WTC11 (cell line): Measurements from ENCODE around the gene RANGAP1. TPM values are rescaled to one million over a fixed set of nuclear protein-coding genes. Genes with fewer than 3 reads are reported as not detected.

ENCODE experiments used
- ATAC-seq: fragments of 200-7000 bp; cut with Tn5 transposase; 2 replicates; pipeline ENCODE4 v1.10.0; 2021; ENCODE audit warnings: mild to moderate bottlenecking, moderate library complexity
- CTCF ChIA-PET: fragments of 300-600 bp; sonication (Branson Sonifier 250); formaldehyde crosslinking; loops from one replicate; lab custom pipeline; 2021; ENCODE audit warnings: antibody characterized with exemption; lab: Charles Lee
- POLR2A ChIA-PET: fragments of 350-600 bp; sonication (Branson Sonifier 250); formaldehyde crosslinking; loops from one replicate; lab custom pipeline; 2021; ENCODE audit warnings: antibody characterized with exemption; lab: Charles Lee
- DNase-seq: peaks from one replicate; pipeline ENCODE4 v3.0.0; 2021; ENCODE audit warnings: low spot score
- H3K27ac Mint-ChIP-seq: 2 replicates; pipeline ENCODE4 v1.8.0; 2021; ENCODE audit warnings: mixed read lengths
- H3K27me3 Mint-ChIP-seq: 2 replicates; pipeline ENCODE4 v1.8.0; 2021; ENCODE audit warnings: low read depth, mild to moderate bottlenecking, moderate library complexity, mixed read lengths
- H3K36me3 Mint-ChIP-seq: 2 replicates; pipeline ENCODE4 v1.8.0; 2021; ENCODE audit warnings: mixed read lengths
- H3K4me1 Mint-ChIP-seq: 2 replicates; pipeline ENCODE4 v1.8.0; 2022; ENCODE audit warnings: mixed read lengths
- H3K4me3 Mint-ChIP-seq: 2 replicates; pipeline ENCODE4 v1.8.0; 2021; ENCODE audit warnings: mild to moderate bottlenecking, moderate library complexity, mixed read lengths
- H3K9me3 Mint-ChIP-seq: 2 replicates; pipeline ENCODE4 v1.8.0; 2021; ENCODE audit warnings: mixed read lengths
- CREB1 ChIP-seq: sonication (generic); formaldehyde crosslinking; IDR thresholded peaks from 2 replicates; pipeline ENCODE4 v1.8.0; 2023; ENCODE audit warnings: mild to moderate bottlenecking, missing genetic modification reagents
- CREM ChIP-seq: sonication (generic); formaldehyde crosslinking; IDR thresholded peaks from 2 replicates; pipeline ENCODE4 v1.8.1; 2022; ENCODE audit warnings: mild to moderate bottlenecking, missing genetic modification reagents, moderate library complexity
- EMX1 ChIP-seq: fragments of 250-450 bp; sonication (Bioruptor Pico); IDR thresholded peaks from 2 replicates; pipeline ENCODE4 v1.8.0; 2021; ENCODE audit warnings: mild to moderate bottlenecking
- ESRRA ChIP-seq: sonication (generic); formaldehyde crosslinking; IDR thresholded peaks from 2 replicates; pipeline ENCODE4 v1.8.1; 2022; ENCODE audit warnings: mild to moderate bottlenecking, missing genetic modification reagents, borderline replicate concordance
- FOXJ3 ChIP-seq: sonication (generic); formaldehyde crosslinking; IDR thresholded peaks from 2 replicates; pipeline ENCODE4 v1.9.0; 2021; ENCODE audit warnings: missing genetic modification reagents, mild to moderate bottlenecking, borderline replicate concordance
- HMGA2 ChIP-seq: fragments of 250-450 bp; sonication (Bioruptor Pico); IDR thresholded peaks from 2 replicates; pipeline ENCODE4 v1.4.0; 2021; ENCODE audit warnings: mild to moderate bottlenecking, moderate library complexity
- JUN ChIP-seq: sonication (generic); formaldehyde crosslinking; IDR thresholded peaks from 2 replicates; pipeline ENCODE4 v1.8.0; 2023; ENCODE audit warnings: mild to moderate bottlenecking, missing genetic modification reagents
- NFE2L1 ChIP-seq: sonication (generic); formaldehyde crosslinking; IDR thresholded peaks from 2 replicates; pipeline ENCODE4 v1.8.1; 2023; ENCODE audit warnings: missing genetic modification reagents
- NFYB ChIP-seq: sonication (generic); formaldehyde crosslinking; conservative IDR thresholded peaks from 2 replicates; pipeline ENCODE4 v1.8.0; 2022; ENCODE audit warnings: low read depth, missing genetic modification reagents
- NR3C1 ChIP-seq: sonication (generic); formaldehyde crosslinking; conservative IDR thresholded peaks from 2 replicates; pipeline ENCODE4 v1.8.1; 2023; ENCODE audit warnings: low read depth, mild to moderate bottlenecking, missing genetic modification reagents
- RELA ChIP-seq: sonication (generic); formaldehyde crosslinking; IDR thresholded peaks from 2 replicates; pipeline ENCODE4 v1.8.1; 2022; ENCODE audit warnings: missing genetic modification reagents, mild to moderate bottlenecking, borderline replicate concordance
- SMAD3 ChIP-seq: sonication (generic); formaldehyde crosslinking; IDR thresholded peaks from 2 replicates; pipeline ENCODE4 v1.8.0; 2022; ENCODE audit warnings: missing genetic modification reagents, mild to moderate bottlenecking, borderline replicate concordance
- ZNF121 ChIP-seq: sonication (generic); formaldehyde crosslinking; IDR thresholded peaks from 2 replicates; pipeline ENCODE4 v1.8.0; 2023; ENCODE audit warnings: missing genetic modification reagents
- ZNF219 ChIP-seq: sonication (generic); formaldehyde crosslinking; IDR thresholded peaks from 2 replicates; pipeline ENCODE4 v1.8.0; 2023; ENCODE audit warnings: missing genetic modification reagents, mild to moderate bottlenecking, borderline replicate concordance
- ZNF263 ChIP-seq: sonication (generic); formaldehyde crosslinking; IDR thresholded peaks from 2 replicates; pipeline ENCODE4 v1.8.1; 2022; ENCODE audit warnings: low read depth, mild to moderate bottlenecking, moderate library complexity, missing genetic modification reagents
- total RNA-seq: library from RNA; stranded (reverse); gene quantifications from 3 replicates; pipeline ENCODE4 v1.2.3, GENCODE V29; 2021
- TF ChIP-seq, protein P1 (sequence below): sonication (generic); formaldehyde crosslinking; IDR thresholded peaks from 2 replicates; pipeline ENCODE4 v1.8.1; 2022; ENCODE audit warnings: low read depth, mild to moderate bottlenecking, moderate library complexity, missing genetic modification reagents, borderline replicate concordance
- TF ChIP-seq, protein P2 (sequence below): sonication (generic); formaldehyde crosslinking; conservative IDR thresholded peaks from 2 replicates; pipeline ENCODE4 v1.8.1; 2023; ENCODE audit warnings: mild to moderate bottlenecking, low read depth, missing genetic modification reagents, moderate library complexity
- TF ChIP-seq, protein P3 (sequence below): sonication (generic); formaldehyde crosslinking; IDR thresholded peaks from 2 replicates; pipeline ENCODE4 v1.8.1; 2022; ENCODE audit warnings: mild to moderate bottlenecking, missing genetic modification reagents, moderate library complexity, borderline replicate concordance
- TF ChIP-seq, protein P4 (sequence below): sonication (generic); formaldehyde crosslinking; IDR thresholded peaks from 2 replicates; pipeline ENCODE4 v1.8.1; 2022; ENCODE audit warnings: mild to moderate bottlenecking, moderate library complexity, missing genetic modification reagents
- TF ChIP-seq, protein P5 (sequence below): fragments of 250-450 bp; sonication (Bioruptor Pico); conservative IDR thresholded peaks from 2 replicates; pipeline ENCODE4 v1.9.0; 2021; ENCODE audit warnings: mild to moderate bottlenecking
- TF ChIP-seq, protein P6 (sequence below): sonication (generic); formaldehyde crosslinking; IDR thresholded peaks from 2 replicates; pipeline ENCODE4 v1.8.1; 2022; ENCODE audit warnings: missing genetic modification reagents, borderline replicate concordance
- TF ChIP-seq, protein P7 (sequence below): fragments of 250-450 bp; sonication (Bioruptor Pico); IDR thresholded peaks from 2 replicates; pipeline ENCODE4 v1.9.0; 2021; ENCODE audit warnings: moderate library complexity, mild to moderate bottlenecking, inconsistent platforms, borderline replicate concordance
- TF ChIP-seq, protein P8 (sequence below): sonication (generic); formaldehyde crosslinking; IDR thresholded peaks from 2 replicates; pipeline ENCODE4 v1.8.0; 2022; ENCODE audit warnings: mild to moderate bottlenecking, missing genetic modification reagents

RANGAP1 gene
- total RNA-seq, 1 experiment from 2014 or later = 160 TPM

DNA sequence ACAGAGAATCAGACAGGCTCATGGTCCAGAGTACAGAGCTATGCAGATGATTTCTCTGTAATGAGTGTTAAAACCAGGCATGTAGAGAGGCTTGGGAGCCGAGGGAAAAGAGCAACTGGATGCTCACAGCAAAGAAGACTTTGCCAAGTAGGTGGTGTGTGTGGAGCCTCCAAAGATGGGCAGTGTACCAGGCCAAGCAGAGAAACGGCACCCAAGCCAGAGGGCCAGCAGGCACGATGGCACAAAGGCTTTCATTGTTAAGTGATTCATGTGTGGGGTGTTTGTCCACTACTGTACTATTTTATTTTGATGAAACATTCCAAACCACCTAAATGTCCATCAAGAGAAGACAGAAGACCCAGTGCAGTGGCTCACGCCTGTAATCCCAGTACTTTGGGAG, 11.1 kb downstream of the RANGAP1 start:
- ChIA-PET POLR2A (no interaction called here), CTCF (interaction anchor here (1.4 kb wide), 1 partner anchor 26 kb away, joined by 3 read pairs; the partner anchor contains the start of gene ZC3H7B)
- Mint-ChIP-seq H3K4me3 (no peak overlapping the region), H3K4me1 (no peaks in the 10 kb centered on the region), H3K27me3 (no peaks in the 10 kb centered on the region), H3K36me3 (peaks cover 79% of the 10 kb centered on the region), H3K27ac (0 out of 2 replicates have a peak overlapping the region, but pooled peaks have one; percentile 20), H3K9me3 (no peaks in the 10 kb centered on the region)
- TF ChIP-seq, protein P1, sequence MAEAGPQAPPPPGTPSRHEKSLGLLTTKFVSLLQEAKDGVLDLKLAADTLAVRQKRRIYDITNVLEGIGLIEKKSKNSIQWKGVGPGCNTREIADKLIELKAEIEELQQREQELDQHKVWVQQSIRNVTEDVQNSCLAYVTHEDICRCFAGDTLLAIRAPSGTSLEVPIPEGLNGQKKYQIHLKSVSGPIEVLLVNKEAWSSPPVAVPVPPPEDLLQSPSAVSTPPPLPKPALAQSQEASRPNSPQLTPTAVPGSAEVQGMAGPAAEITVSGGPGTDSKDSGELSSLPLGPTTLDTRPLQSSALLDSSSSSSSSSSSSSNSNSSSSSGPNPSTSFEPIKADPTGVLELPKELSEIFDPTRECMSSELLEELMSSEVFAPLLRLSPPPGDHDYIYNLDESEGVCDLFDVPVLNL (CRISPR knock-in tag) = no peak
- no peak for TF ChIP-seq CREB1 (CRISPR knock-in tag)
- TF ChIP-seq ESRRA (CRISPR knock-in tag) = no peak
- TF ChIP-seq EMX1 (CRISPR knock-in tag) = no peak
- TF ChIP-seq, protein P2, sequence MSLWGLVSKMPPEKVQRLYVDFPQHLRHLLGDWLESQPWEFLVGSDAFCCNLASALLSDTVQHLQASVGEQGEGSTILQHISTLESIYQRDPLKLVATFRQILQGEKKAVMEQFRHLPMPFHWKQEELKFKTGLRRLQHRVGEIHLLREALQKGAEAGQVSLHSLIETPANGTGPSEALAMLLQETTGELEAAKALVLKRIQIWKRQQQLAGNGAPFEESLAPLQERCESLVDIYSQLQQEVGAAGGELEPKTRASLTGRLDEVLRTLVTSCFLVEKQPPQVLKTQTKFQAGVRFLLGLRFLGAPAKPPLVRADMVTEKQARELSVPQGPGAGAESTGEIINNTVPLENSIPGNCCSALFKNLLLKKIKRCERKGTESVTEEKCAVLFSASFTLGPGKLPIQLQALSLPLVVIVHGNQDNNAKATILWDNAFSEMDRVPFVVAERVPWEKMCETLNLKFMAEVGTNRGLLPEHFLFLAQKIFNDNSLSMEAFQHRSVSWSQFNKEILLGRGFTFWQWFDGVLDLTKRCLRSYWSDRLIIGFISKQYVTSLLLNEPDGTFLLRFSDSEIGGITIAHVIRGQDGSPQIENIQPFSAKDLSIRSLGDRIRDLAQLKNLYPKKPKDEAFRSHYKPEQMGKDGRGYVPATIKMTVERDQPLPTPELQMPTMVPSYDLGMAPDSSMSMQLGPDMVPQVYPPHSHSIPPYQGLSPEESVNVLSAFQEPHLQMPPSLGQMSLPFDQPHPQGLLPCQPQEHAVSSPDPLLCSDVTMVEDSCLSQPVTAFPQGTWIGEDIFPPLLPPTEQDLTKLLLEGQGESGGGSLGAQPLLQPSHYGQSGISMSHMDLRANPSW (CRISPR knock-in tag) = no peak
- TF ChIP-seq JUN (CRISPR knock-in tag) = no peak
- no peak for TF ChIP-seq ZNF121 (CRISPR knock-in tag)
- TF ChIP-seq, protein P3, sequence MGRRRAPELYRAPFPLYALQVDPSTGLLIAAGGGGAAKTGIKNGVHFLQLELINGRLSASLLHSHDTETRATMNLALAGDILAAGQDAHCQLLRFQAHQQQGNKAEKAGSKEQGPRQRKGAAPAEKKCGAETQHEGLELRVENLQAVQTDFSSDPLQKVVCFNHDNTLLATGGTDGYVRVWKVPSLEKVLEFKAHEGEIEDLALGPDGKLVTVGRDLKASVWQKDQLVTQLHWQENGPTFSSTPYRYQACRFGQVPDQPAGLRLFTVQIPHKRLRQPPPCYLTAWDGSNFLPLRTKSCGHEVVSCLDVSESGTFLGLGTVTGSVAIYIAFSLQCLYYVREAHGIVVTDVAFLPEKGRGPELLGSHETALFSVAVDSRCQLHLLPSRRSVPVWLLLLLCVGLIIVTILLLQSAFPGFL = no peak
- no peak for TF ChIP-seq CREM
- TF ChIP-seq FOXJ3 (CRISPR knock-in tag) = no peak
- DNase-seq (no peak), ATAC-seq (no peak)

DNA sequence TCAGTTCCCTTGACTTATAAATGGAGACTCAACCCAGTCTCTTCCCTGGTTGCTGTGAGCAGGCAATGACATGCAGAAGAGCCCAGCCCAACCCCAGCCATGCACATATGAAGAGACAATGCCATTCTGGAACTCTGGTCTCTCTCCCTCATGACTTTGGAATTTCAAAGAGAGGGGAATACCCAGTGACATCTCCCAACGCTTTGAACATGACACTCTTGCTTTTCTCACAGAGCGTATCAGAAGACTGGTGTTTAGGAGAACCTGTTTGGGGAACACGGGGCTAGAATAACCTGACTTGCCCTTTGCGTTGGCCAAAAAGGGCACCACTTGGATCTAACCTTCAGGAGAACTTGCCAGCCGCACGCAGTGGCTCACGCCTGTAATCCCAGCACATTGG, 12.9 kb downstream of the RANGAP1 start:
- no peak for DNase-seq
- Mint-ChIP-seq H3K27ac (no peak overlapping the region), H3K36me3 (peaks cover 79% of the 10 kb centered on the region), H3K9me3 (no peaks in the 10 kb centered on the region), H3K27me3 (no peaks in the 10 kb centered on the region), H3K4me1 (no peaks in the 10 kb centered on the region), H3K4me3 (no peak overlapping the region)
- CTCF ChIA-PET = no interaction called here
- POLR2A ChIA-PET = no interaction called here
- ATAC-seq = no peak
- TF ChIP-seq, protein P4, sequence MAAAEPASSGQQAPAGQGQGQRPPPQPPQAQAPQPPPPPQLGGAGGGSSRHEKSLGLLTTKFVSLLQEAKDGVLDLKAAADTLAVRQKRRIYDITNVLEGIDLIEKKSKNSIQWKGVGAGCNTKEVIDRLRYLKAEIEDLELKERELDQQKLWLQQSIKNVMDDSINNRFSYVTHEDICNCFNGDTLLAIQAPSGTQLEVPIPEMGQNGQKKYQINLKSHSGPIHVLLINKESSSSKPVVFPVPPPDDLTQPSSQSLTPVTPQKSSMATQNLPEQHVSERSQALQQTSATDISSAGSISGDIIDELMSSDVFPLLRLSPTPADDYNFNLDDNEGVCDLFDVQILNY (CRISPR knock-in tag) = no peak
- TF ChIP-seq NR3C1 = no peak
- TF ChIP-seq ESRRA (CRISPR knock-in tag) = no peak
- TF ChIP-seq SMAD3 (CRISPR knock-in tag) = no peak
- TF ChIP-seq HMGA2 (CRISPR knock-in tag) = no peak
- no peak for TF ChIP-seq NFE2L1 (CRISPR knock-in tag)
- TF ChIP-seq, protein P5, sequence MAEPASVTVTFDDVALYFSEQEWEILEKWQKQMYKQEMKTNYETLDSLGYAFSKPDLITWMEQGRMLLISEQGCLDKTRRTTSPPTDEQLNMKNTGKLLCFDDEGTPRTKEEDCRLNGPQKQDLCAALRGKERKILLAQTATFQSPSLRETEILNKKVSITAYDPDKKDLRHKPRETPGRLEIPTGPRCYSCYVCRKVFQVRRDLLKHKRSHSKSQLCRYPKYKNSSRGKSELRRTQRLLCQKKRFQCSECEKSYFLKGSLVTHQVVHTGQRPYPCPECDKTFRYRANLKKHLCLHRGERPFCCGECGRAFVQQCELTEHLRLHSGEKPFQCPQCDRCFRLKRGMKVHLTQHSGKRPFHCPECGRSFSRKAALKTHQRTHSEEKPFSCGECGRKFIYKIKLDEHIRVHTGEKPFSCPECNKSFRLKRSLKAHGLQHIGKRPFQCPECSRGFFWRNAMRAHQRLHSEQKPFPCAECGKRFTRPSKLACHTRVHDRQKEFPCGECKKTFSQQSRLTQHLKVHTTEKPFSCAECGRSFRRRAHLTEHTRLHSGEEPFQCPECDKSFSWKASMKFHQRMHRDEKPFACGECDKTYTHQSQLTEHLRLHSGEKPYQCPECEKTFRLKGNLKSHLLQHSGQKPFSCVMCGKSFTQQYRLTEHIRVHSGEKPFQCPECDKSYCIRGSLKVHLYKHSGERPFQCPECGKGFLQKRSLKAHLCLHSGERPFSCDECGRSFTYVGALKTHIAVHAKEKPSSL (CRISPR knock-in tag) = no peak
- no peak for TF ChIP-seq ZNF263 (CRISPR knock-in tag)
- TF ChIP-seq NFYB (CRISPR knock-in tag) = no peak
- TF ChIP-seq RELA (CRISPR knock-in tag) = no peak
- TF ChIP-seq, protein P6, sequence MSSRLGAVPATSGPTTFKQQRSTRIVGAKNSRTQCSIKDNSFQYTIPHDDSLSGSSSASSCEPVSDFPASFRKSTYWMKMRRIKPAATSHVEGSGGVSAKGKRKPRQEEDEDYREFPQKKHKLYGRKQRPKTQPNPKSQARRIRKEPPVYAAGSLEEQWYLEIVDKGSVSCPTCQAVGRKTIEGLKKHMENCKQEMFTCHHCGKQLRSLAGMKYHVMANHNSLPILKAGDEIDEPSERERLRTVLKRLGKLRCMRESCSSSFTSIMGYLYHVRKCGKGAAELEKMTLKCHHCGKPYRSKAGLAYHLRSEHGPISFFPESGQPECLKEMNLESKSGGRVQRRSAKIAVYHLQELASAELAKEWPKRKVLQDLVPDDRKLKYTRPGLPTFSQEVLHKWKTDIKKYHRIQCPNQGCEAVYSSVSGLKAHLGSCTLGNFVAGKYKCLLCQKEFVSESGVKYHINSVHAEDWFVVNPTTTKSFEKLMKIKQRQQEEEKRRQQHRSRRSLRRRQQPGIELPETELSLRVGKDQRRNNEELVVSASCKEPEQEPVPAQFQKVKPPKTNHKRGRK (CRISPR knock-in tag) = no peak
- TF ChIP-seq, protein P7, sequence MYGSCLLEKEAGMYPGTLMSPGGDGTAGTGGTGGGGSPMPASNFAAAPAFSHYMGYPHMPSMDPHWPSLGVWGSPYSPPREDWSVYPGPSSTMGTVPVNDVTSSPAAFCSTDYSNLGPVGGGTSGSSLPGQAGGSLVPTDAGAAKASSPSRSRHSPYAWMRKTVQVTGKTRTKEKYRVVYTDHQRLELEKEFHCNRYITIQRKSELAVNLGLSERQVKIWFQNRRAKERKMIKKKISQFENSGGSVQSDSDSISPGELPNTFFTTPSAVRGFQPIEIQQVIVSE (CRISPR knock-in tag) = no peak
- TF ChIP-seq, protein P8, sequence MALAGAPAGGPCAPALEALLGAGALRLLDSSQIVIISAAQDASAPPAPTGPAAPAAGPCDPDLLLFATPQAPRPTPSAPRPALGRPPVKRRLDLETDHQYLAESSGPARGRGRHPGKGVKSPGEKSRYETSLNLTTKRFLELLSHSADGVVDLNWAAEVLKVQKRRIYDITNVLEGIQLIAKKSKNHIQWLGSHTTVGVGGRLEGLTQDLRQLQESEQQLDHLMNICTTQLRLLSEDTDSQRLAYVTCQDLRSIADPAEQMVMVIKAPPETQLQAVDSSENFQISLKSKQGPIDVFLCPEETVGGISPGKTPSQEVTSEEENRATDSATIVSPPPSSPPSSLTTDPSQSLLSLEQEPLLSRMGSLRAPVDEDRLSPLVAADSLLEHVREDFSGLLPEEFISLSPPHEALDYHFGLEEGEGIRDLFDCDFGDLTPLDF (CRISPR knock-in tag) = no peak
- no peak for TF ChIP-seq CREM
- no peak for TF ChIP-seq ZNF219 (CRISPR knock-in tag)
